ENCODE measurements around the gene MAP3K20. TPM values are rescaled to one million over a fixed set of nuclear protein-coding genes. Genes with fewer than 3 reads are reported as not detected.

MAP3K20 gene
- total RNA-seq, 3 donors from 2014 or later, result 8.8 to 238 (median 30.5) TPM

- Histone ChIP-seq H3K36me3 (ENCODE audit: low read depth) (no peaks in the 10 kb centered on the region), H3K4me3 (no peak overlapping the region), H3K4me1 (ENCODE audit: low read depth) (no peaks in the 10 kb centered on the region), H3K9me3 (no peaks in the 10 kb centered on the region)
- TF ChIP-seq CTCF (IDR thresholded peaks at IDR 0.05), result no peak
- intact Hi-C loops (cut with DNase I, micrococcal nuclease), result no loop called here
- DNase-seq (no peak), ATAC-seq (no peak)
These were observed 26.0 kb downstream of the MAP3K20 start for GRCh38 chr2:173101687-173102086.

GRCh38 chr2:173104156-173104555, 28.5 kb downstream of the MAP3K20 start:
- H3K4me1 ChIP-seq (ENCODE audit: low read depth), result no peaks in the 10 kb centered on the region
- ATAC-seq, result no peak
- no peak overlapping the region for H3K4me3 ChIP-seq
- H3K9me3 ChIP-seq, result no peaks in the 10 kb centered on the region
- TF ChIP-seq CTCF (IDR thresholded peaks at IDR 0.05), result no peak
- DNase-seq, result no peak
- no peaks in the 10 kb centered on the region for H3K36me3 ChIP-seq (ENCODE audit: low read depth)
- intact Hi-C loops (cut with DNase I, micrococcal nuclease), result no loop called here

GRCh38 chr2:173106959-173107628, 31.4 kb downstream of the MAP3K20 start:
- DNase-seq (no peak), ATAC-seq (no peak)
- Histone ChIP-seq H3K4me3 (no peak overlapping the region), H3K4me1 (ENCODE audit: low read depth) (no peaks in the 10 kb centered on the region), H3K9me3 (no peaks in the 10 kb centered on the region), H3K36me3 (ENCODE audit: low read depth) (no peaks in the 10 kb centered on the region)
- intact Hi-C loops (cut with DNase I, micrococcal nuclease), result no loop called here
- no peak for TF ChIP-seq CTCF (IDR thresholded peaks at IDR 0.05)

- no peak for ATAC-seq
- Histone ChIP-seq H3K9me3 (no peaks in the 10 kb centered on the region), H3K36me3 (ENCODE audit: low read depth) (no peaks in the 10 kb centered on the region), H3K4me3 (no peak overlapping the region), H3K4me1 (ENCODE audit: low read depth) (no peaks in the 10 kb centered on the region)
- intact Hi-C loops (cut with DNase I, micrococcal nuclease), result no loop called here
- no peak for DNase-seq
- TF ChIP-seq CTCF (IDR thresholded peaks at IDR 0.05), result no peak
These were observed 32.0 kb downstream of the MAP3K20 start for GRCh38 chr2:173107629-173108022.

GRCh38 chr2:173109253-173110188, 33.9 kb downstream of the MAP3K20 start:
- no peak for DNase-seq

More at GRCh38 chr2:173109253-173110188, 33.9 kb downstream of the MAP3K20 start:
- TF ChIP-seq CTCF (IDR thresholded peaks at IDR 0.05), result no peak
- peak; percentile 62 for ATAC-seq
- Histone ChIP-seq H3K4me3 (no peak overlapping the region), H3K36me3 (ENCODE audit: low read depth) (no peaks in the 10 kb centered on the region), H3K4me1 (ENCODE audit: low read depth) (no peaks in the 10 kb centered on the region), H3K9me3 (no peaks in the 10 kb centered on the region)
- intact Hi-C loops (cut with DNase I, micrococcal nuclease), result no loop called here
